CD4-positive, alpha-beta T cell treated with Interleukin-2 at 100 ng/mL for 4 hours (primary cell): Measurements from ENCODE around the gene PIK3CD.

Experiments
- DNase-seq: peaks from one replicate; pipeline ENCODE4 v3.0.0-alpha.2; 2020; ENCODE audit warnings: low spot score

Gene PIK3CD

GRCh38 chr1:9719978-9720722, 68.6 kb downstream of the PIK3CD start:
- no peak for DNase-seq

GRCh38 chr1:9720785-9721605, 69.5 kb downstream of the PIK3CD start:
- DNase-seq, result no peak

GRCh38 chr1:9721606-9722377, 70.3 kb downstream of the PIK3CD start:
- peak; percentile 83 for DNase-seq

- no peak for DNase-seq
Measured at GRCh38 chr1:9722378-9722749, 70.8 kb downstream of the PIK3CD start.

GRCh38 chr1:9723068-9723805, 71.7 kb downstream of the PIK3CD start:
- no peak for DNase-seq

GRCh38 chr1:9723926-9724325, 72.4 kb downstream of the PIK3CD start:
- DNase-seq, result no peak

- peak; percentile 78 for DNase-seq
Measured at GRCh38 chr1:9724706-9725476, 73.4 kb downstream of the PIK3CD start.

GRCh38 chr1:9726406-9726805, 74.9 kb downstream of the PIK3CD start:
- no peak for DNase-seq

- DNase-seq, result no peak
Measured at GRCh38 chr1:9726905-9727595, 75.5 kb downstream of the PIK3CD start.

- peak; percentile 57 for DNase-seq
Measured at GRCh38 chr1:9728451-9729295, 77.1 kb downstream of the PIK3CD start.

GRCh38 chr1:9729523-9729922, 78.0 kb downstream of the PIK3CD start:
- DNase-seq, result no peak

- no peak for DNase-seq
Measured at GRCh38 chr1:9730096-9730901, 78.8 kb downstream of the PIK3CD start.

- DNase-seq, result no peak
Measured at GRCh38 chr1:9731051-9731537, 79.6 kb downstream of the PIK3CD start.

- no peak for DNase-seq
Measured at GRCh38 chr1:9731561-9731960, 80.0 kb downstream of the PIK3CD start.

GRCh38 chr1:9732123-9732971, 80.8 kb downstream of the PIK3CD start:
- no peak for DNase-seq

- no peak for DNase-seq
Measured at GRCh38 chr1:9733160-9733789, 81.7 kb downstream of the PIK3CD start.

GRCh38 chr1:9735800-9736199, 84.3 kb downstream of the PIK3CD start:
- no peak for DNase-seq
